AML-193 (cell line): Measurements from ENCODE around the gene CROCC2.

Experiments used
- DNase-seq, 2 experiments: peaks; one replicate each; lab custom pipeline; 2025; lab: John Stamatoyannopoulos, UW

CROCC2 gene

GRCh38 chr2:240956171-240956934 lies 50.2 kb downstream of the CROCC2 start:
- no peak for DNase-seq

- DNase-seq = no peak
Measured at GRCh38 chr2:240956935-240957655, 51.0 kb downstream of the CROCC2 start.

GRCh38 chr2:240957656-240958365 lies 51.7 kb downstream of the CROCC2 start:
- DNase-seq = no peak

DNA sequence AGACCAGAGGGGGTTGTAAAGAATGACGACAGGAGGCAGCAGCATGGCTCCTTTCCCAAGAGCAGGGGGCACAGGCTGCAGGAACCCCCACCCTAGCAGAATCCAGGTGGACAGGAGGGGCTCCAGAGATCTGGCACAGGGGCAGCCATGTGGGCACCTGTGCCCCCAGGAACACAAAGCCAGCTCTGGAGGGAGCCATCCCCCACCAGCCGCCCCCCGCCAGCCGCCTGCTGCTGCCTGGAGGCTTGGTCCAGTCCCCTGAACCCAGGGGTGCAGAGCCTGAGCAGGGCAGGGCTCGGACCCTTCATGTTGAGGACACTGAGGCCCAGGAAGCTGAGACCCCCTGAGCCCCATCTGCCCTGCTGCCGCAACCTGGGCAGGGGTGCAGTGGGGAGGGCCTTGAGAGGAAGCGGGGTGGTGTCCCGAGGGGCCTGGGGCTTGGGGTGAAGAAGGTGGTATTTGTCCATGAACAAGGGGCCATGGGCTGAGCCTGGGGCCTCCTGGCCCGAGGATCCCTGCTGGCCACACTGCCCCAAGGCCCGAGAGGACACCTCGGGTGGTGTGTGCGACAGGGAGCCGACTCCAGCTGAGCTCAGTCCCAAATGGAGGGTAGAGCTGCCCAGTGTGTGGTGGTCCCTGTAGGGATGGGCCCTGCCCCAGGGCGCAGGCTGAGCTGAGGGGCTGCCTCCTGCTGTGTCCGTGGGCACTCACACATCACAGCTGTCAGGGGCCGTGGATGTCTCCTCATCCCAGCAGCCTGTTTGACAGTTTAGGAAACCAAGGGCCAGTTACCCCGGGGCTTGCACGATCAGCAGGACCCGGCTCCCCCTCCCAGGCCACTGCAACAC lies 52.5 kb downstream of the CROCC2 start:
- DNase-seq = no peak

- DNase-seq = no peak
Measured at GRCh38 chr2:240959214-240959940, 53.2 kb downstream of the CROCC2 start.

DNA sequence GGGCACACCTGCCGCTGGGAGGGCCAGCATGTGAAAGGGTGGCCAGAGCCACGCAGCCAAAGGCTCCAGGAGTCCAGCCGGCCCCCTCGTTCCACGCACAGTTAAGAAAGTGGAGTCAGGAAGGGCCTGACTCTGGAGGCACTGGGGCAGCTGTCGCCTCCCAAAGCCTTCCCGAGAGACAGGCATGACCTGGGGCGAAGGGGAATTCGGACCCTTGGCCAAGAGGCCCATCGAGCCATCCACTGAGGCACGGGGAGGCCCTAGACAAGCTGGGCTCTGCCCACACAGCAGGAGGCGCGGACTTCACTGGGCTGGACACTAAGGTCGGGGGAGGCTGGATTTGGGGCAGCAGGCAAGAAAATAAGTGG lies 53.8 kb downstream of the CROCC2 start:
- DNase-seq = no peak

GRCh38 chr2:240960309-240960970 lies 54.3 kb downstream of the CROCC2 start:
- DNase-seq = peak; percentile 12 to 39

- DNase-seq = peak; percentile 24 to 59
Measured at GRCh38 chr2:240960971-240961876, 55.1 kb downstream of the CROCC2 start.

GRCh38 chr2:240961910-240962299 lies 55.8 kb downstream of the CROCC2 start:
- DNase-seq = no peak

DNA sequence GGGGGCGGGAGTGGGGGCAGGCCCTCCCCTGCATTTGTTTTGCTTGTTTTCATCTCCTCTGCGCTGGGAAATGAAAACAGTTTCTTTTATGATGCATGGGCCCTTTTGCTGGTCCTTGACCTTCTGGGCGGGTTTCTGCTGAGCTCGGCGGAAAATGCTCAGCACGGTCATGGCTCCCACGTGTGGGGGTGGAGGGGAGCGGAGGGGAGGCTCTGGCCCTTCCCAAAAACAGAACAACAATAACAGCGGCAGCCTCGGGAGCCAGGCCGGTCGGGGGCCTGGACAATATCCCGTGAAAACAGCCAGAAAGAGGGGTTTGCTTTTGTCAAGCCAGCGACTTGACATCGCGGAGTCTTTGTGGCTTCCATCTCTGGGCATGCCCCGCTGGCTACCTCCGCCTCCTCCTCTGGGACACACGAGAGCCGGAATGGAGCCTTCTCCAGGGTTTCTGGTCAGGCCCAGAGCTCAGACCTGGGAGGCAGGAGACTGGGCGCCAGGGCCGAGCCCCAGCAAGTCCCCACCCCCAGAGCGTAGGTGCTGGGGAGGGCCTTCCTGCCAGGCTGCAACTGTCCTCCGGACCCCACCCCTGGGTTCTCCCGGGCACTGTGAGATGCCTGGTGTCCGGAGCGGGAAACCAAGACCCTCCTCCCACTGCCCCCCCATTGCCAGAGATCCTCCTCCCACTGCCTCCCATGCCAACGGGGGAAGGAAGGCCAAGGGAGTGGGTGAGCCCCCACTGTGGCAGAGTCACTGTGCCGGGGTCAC lies 56.3 kb downstream of the CROCC2 start:
- no peak for DNase-seq

DNA sequence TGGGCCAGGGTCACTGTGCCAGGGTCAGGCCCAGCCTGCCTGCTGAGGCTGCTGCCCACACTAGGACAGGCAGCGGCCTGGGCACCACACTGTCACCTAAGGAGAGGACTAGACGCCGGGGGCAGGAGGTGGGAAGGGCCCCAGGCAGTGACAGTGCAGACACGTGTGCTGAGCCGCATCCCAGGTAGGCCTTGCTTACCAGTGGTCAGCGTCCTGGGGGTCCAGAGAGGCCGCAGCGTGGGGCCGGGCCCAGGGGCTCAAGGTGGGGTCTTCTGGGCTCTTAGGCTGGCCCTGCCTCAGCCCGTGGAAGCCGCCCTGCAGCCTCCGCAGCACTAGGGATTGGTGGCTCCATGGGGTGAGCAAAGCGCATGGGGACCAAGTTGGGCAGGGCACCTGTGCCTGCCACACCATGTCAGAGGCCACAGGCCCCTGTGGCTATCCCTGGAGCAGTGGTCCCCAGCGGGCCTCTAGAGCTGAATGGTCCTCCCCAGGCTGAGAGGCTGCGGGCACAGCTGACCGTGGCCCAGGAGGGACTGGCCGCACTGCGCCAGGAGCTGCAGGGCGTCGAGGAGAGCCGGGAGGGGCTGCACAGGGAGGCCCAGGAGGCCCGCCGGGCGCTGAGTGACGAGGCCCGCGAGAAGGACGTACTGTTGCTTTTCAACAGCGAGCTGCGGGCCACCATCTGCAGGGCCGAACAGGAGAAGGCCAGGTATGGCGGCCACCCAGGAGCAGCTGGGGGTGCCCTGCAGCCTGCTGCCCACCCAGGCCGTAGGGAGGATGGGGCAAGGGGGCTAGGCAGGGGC lies 57.1 kb downstream of the CROCC2 start:
- no peak for DNase-seq

DNA sequence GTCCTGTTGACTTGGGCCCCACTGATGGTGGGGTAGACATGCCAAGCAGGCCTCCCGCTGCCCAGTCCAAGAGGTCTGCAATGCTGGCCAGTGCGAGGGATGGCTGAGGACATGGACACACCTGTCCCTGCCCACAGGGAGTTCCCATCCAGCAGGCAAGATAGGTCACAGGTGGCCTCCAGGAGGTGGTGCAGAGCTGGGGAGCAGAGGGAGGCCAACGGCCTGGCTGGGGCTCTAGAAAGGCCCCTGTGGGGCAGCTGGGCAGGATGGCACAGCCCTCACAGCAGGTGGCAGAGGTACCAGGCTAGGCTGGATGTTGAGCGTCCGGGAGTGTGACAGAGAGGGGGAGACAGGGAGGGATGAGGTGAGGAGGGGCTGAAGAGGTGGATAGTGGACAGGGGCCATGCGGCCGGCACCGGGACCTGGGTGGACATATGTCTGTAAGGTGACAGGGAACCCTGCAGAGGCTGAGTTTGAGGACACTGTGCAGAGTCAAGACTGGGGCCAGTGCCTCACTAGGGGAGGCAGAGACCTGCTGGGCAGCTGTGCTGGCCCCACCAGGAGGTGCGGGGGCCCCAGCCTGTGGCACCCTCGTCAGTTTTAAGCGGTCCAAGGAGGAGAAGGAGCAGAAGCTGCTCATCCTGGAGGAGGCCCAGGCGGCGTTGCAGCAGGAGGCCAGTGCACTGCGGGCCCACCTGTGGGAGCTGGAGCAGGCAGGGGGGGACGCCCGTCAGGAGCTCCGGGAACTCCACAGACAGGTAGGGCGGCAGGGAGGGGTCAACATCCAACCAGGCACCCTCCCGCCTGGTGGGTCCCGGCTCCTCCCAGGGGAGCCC lies 58.0 kb downstream of the CROCC2 start:
- no peak for DNase-seq

- DNase-seq = no peak
Measured at GRCh38 chr2:240964704-240965295, 58.7 kb downstream of the CROCC2 start.

- peak; percentile 25 to 32 for DNase-seq
Measured at GRCh38 chr2:240965296-240965904, 59.3 kb downstream of the CROCC2 start.

DNA sequence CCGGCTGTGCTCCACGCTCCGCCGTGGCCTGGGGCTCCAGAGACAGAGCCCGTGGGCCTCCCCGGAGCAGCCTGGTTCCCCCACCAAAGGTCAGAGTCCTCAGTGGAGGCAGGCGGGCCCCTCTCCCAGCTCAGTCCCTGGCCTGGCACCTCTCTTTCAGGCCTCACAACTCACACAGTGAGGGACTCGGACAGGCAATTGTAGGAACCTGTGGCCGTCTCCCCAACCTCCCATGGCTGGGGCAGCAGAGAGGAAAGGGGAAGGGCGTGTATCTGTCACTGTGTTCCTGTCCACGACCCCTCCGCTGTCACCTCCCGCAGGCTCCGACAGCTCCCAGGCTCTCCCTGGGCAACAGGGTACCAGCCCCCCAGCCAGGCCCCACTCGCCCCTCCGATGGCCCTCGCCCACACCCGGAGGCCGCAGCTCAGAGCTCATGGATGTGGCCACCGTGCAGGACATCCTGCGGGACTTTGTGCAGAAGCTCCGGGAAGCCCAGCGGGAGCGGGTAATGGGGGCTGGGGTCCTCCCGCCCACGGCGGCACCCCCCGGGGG lies 59.8 kb downstream of the CROCC2 start:
- DNase-seq = no peak

DNA sequence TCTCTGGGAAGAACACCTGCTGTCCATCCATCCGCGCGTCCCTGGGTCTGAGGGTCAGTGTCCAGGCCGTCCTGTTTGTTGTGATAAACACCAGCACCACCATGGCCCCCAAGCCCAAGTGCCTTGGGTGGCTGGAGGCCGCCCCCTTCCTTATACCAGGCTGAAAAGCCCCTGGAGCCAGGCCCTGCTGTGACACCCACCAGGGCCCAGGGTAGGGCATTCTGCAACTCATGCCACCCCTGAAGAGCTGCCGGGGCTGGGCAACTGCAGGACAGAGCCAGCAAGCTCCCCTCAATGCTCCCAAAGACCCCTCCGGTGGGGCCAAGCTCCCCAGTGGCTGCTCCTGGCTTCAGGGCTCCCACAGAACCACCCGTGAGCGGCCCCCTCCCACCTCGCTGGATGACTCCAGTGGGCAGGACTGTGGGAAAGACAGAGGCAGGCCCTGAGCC lies 60.3 kb downstream of the CROCC2 start:
- DNase-seq = no peak
